NCI-H526 treated with DMSO at 0.1 percent for 48 hours (cell line): ENCODE results near the gene CIPC.

Source experiments
- DNase-seq: peaks from one replicate; lab custom pipeline; 2025; lab: John Stamatoyannopoulos, UW

CIPC gene

DNA sequence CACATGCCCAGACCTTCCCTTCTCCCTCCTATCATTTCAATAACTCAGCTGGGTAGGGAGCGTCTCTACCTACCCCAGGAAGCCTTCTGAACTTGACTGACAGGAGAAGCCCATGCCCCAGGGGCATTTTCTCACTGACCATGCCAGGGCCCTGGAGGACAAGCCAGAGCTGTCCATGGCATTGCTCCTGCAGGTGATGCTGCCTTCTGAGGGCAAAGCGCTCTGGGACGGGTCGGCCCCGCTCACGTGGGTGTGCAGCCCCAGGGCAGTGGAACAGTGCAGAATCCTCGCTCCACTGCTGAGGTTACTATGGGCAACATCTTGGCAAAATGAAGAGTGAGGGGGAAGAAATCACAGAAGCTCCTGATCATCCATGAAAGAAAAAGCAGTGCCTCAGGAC is 28.5 kb upstream of the CIPC start:
- DNase-seq, result no peak

DNA sequence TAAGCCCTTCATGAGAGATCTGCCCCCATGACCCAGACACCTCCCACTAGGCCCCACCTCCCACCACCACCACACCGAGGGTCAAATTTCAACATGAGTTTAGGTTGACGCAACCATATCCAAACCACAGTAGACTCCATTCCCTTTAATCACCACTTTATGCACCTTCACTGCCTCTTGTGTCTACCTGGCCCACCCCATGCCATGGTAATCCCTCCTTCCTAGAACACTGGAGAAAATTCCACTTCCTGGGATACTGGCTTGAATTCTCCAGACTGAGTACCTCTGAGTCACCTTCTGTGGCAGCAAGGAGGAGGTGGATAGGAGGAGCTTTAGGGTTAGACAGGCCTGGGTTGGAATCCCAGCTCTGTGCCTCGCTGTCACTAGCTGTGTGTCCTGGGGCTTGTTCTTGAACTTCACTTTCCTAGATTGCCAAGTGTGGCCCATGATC is 26.1 kb upstream of the CIPC start:
- DNase-seq, result no peak

DNA sequence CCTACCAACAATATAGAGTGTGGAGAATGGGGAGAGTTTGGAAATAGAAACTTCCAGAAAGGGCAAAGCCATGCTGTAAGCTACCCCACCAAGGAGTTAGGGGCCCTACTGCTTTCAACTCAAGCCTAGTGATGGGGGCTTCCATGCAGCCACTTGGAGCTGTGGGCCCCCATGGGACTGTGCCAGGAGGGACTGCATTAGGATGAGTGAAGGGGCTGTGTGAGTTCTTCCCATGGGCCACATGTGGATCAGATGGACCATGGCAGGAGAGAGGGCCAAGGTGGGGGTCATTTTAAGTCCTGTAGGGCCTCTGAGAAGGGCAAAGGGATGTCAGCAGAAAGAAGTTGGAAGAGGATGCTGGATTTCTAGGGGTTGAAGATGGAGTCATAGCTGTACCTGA is 23.1 kb upstream of the CIPC start:
- no peak for DNase-seq

GRCh38 chr14:77076113-77076631 is 21.9 kb upstream of the CIPC start:
- DNase-seq, result no peak

DNA sequence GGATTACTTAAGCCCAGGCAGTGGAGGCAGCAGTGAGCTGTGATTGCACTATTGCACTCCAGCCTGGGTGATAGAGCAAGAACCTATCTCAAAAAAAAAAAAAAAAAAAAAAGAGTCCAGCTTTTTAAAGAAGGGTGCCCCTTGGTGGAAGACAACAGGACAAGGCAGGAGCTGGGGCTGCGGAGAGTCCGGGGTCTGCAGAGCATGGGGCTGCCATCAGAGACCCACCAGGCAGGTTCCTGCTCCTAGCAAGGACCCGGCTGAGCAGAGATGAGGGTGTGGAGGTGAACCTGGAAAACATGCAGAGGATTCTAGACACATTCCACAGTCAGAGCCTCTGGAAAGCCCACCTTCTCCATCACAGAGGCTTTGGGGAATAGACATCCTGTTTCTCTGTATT is 21.0 kb upstream of the CIPC start:
- DNase-seq, result no peak

- no peak for DNase-seq
Observed at GRCh38 chr14:77082356-77082755, 15.7 kb upstream of the CIPC start.

- no peak for DNase-seq
Observed at GRCh38 chr14:77083082-77083481, 15.0 kb upstream of the CIPC start.

DNA sequence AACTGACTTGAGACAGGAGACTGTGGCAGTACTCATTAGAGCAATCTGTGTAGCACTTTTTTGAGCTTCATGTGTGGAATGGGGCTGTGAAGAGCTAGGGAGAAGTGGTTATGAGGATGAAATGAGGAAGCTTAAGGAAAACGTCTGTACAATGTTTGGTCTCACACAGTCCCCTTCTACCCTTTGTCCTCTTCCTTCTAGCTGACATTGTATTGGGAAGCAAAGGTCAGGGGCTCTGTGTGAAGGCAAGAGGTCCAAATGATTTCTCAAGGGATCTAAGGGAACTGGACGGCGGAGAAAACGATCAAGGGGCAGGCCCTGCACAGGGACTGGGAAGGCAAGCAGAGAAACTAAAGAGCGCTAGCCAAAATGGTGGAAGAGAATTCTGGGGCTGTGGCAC is 13.1 kb upstream of the CIPC start:
- no peak for DNase-seq

DNA sequence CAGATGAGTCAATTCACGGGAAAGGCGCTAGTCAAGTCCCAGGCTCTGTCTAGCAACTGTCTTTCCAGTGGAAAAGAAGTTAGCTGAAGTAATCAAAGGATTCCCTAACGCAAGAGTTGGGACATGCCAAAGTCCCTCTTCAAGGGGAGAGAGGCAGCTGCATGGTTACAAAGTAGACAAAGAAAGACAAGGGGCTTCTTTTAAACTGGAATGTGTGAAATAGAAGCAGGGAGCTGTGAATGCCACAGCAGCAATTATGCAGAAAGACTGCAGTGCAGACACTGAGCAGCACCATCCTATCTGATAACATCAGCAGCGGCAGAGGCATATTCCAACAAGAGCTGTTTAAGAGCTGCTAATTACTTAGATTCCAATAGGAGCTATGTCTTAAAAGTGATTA is 12.5 kb upstream of the CIPC start:
- no peak for DNase-seq

GRCh38 chr14:77086017-77086727 is 11.9 kb upstream of the CIPC start:
- DNase-seq, result no peak

DNA sequence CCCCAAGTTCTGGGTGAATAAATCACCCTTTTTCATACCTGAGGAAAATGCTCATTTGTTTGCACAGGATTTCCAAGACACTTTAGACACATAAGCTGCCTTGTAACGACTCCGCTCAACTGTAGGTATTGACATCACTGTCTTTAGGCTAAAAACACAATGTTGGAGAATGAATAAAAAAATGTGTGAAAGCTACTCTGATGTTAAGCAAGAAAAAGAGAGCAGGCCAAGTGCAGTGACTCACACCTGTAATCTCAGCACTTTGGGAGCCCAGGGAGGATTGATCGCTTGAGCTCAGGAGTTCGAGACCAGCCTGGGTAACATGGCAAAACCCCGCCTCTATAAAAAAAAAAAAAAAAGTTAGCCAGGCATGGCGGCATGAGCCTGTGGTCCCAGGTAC is 11.1 kb upstream of the CIPC start:
- no peak for DNase-seq

DNA sequence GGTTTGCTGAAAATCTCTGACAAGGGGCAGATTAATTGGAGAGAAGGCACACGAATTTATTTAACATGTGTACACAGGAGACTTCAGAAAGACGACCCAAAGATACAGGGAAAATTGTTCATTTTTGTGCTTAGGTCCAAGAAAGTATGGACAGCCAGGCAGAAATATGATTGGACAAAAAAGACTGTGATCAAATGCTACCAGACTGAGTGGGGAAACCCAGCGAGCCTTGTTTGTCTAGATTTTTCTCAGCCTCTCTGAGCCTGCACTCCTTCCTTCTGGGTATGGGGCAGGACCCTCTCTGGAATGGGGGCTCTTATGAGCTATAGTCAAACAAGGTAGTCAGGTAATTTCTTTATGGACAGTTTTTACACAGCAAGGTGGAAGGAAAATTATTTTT is 10.4 kb upstream of the CIPC start:
- no peak for DNase-seq

- peak; percentile 77 for DNase-seq
Observed at GRCh38 chr14:77088219-77088618, 9.8 kb upstream of the CIPC start.

GRCh38 chr14:77088645-77089044 is 9.4 kb upstream of the CIPC start:
- DNase-seq, result no peak

DNA sequence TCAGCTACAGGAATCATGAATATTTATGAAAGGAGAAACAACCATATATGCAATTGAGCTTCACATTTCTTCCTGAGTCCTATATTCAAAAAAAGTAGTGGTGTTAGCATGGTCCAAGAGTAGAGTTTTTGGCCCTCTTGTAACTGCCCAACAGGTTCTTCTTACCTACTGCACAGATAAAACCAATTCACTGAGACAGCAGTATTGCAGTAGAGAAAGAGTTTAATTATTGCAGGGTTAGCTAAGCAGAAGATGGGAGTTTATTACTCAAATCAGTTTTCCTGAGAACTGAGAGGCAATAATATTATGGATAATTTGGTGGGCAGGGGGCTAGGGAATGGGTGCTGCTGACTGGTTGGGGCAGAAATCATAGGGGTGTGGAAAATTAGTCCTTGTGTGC is 6.5 kb upstream of the CIPC start:
- DNase-seq, result no peak

DNA sequence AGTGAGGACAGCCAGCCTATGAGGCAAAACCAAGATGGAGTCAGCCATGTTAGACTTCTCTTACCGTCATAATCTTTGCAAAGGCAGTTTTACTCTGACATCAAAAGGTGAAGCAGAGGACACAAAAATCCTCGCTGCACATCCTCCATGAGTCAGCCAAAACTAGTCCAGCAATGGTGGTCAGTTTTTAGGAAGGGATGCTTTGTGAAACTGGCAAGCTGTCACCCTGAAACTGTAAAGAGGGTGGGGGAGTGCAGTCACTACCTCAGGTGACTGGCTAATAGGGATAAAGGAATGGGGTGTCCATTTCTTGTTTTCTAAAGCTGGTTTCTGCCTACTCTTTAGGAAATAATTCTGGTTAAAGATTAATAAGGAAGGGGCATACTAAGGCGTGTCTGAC is 5.4 kb upstream of the CIPC start:
- no peak for DNase-seq

- DNase-seq, result peak; percentile 56
Observed at GRCh38 chr14:77094672-77095284, 3.3 kb upstream of the CIPC start.

DNA sequence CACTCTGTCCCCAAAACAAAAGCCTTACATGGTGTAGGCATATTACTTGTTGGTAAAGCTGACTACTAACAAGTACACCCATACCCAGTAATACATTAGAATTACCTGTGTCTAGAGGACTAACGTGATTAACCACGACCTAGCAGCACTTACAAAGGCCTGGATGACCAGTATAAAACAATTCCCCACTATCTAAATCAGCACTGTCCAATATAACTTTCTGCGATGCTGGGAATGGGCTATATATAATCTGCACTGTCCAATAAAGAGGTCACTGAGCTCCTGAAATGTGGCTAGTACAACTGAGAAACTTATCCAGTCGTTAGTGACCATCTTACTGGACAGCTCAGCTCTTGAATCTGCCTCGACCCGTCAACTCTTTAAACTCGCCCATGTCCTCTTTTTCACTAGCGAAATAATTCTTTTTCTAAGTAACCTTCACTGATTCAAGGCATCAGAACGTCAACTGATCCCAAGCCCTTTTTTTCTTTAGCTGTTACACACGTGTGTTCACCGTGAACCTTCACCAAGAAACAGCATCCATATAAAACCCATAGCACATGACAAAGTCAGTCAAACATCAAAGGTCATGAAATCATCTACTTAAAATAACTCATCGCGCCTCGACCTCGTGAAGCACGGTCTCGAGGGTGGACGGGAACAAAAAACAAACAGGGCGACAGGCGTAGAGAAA is 905 bp upstream of the CIPC start:
- no peak for DNase-seq

DNA sequence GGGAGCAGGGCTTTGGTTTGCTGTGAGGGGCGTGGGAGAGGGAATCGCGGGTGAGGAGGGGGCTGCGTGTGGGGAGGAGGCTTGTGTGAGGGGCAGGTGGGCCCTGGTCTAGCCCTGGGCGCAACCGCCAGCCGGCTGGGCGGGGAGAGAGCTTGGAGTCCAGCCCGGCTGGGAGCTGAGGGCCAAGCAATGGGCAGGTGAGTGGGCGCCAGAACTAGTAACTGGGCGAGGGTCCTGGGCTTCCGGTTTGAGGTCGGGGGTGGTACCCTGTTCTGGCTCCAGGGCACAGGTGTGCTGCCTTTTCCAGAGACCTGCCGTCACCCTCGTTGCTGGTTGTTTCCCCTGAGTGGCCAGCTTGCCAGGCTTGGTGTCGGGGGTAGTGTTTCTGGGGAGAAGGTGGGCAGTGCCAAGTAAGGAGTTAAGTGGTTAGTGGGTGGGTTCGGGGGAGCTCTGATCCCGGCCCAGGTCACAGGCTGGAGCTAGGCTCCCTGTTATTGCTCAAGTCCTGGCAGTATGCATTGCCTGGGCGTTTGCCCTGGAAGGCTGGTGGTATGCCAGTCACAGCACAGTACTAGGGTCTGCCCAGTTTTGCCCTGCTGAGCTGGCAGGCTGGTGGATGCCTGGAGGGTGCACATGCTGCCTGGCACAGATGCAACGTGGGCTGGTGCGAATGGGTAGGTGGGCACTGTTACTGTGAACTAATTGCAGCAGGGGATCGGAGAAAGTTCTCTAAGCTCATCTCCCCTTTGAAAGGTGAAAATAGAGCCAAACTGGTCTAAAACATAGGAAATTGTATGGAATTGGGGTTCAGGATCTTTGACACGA is 683 bp downstream of the CIPC start:
- DNase-seq, result no peak

- DNase-seq, result no peak
Observed at GRCh38 chr14:77099425-77100167, 1.5 kb downstream of the CIPC start.

GRCh38 chr14:77100961-77101360 is 2.9 kb downstream of the CIPC start:
- peak; percentile 25 for DNase-seq

DNA sequence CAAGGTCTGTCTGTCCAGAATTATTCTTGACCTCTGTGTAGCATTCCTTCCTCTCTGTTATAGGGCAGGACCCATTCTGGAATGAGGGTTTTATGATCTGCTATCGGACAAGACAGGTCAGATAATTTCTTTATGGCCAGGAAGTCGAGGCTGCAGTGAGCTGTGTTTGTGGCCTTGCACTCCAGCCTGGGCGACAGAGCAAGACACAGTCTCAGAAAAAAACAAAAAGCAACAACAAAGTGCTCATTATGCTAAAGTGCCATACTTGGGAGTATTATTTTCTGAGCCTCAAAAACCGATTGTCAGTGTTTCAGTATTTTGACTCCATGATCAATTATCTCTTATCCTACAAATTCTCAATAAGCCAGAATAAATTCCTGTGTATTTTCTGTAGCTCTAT is 4.1 kb downstream of the CIPC start:
- no peak for DNase-seq
